ENCODE data around the gene WFDC5.
"Not testable (repeated sequence)": the region's sequence is repeated elsewhere in the genome, so short reads cannot be mapped to it uniquely, and the experiment has no call there.

Gene WFDC5

DNA sequence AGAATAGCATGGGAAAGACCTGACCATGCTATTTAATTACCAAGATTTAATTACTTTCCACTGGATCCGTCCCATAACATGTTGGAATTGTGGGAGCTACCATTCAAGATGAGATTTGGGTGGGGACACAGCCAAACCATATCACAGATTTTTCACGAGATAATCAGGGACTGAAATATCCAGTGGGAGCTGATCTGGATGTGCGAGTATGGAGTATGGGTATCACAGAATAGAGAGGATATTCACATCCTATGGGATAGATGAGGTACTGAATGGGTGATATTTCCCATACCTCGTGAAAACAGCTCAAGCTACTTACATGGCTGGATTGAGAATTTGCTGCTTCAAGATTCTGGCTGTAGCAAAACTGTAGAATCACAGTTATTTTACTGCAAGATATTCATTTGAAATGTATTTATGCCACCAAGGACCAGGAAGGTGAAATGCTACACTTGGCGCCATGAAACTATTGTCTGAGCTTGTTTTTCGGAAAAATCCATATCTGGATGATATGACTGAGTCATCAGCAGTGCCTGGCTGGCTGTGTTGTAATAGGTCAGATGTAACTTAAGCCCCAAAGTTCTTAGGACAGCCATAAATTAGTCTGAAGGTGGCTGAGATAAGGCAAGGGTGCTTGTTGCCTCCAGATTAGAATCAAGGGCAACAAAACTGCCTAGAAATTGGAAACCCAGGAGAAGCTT is 43.9 kb downstream of the WFDC5 start:
- Histone ChIP-seq H3K9ac (ENCODE audit: low read depth, low read length) (no peak overlapping the region), H3K4me1 (ENCODE audit: control insufficient read depth, insufficient read depth, low read length) (no peaks in the 10 kb centered on the region), H3K27me3 (ENCODE audit: control insufficient read depth, insufficient read depth, low read length) (no peaks in the 10 kb centered on the region), H3K9me3 (ENCODE audit: control insufficient read depth, insufficient read depth, low read length) (no peaks in the 10 kb centered on the region), H3K4me3 (ENCODE audit: low read depth, low read length) (no peak overlapping the region), H3K36me3 (ENCODE audit: control insufficient read depth, insufficient read depth, low read length) (peaks cover 15% of the 10 kb centered on the region), H3K27ac (ENCODE audit: low read depth, low read length) (no peak overlapping the region)

DNA sequence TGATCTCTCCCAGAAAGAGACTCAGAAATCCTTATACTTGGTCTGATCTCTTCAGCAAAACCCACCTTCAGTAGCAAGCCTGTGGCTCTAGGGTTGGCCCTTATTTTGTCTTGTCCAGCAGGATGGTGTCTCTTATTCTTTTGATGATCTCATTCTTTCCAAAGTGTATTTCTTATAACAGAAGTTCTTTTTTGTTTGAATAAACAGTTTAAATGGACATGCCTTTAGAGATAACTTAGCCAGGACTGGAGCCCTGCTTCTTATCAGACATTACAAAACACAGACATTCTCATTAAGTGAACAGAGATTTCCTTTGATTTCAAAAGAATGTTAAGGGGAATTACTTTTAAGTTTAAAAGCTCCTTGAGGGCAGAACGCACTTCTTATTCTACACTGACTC is 45.7 kb downstream of the WFDC5 start:
- Histone ChIP-seq H3K4me1 (ENCODE audit: control insufficient read depth, insufficient read depth, low read length) (no peaks in the 10 kb centered on the region), H3K9me3 (ENCODE audit: control insufficient read depth, insufficient read depth, low read length) (no peaks in the 10 kb centered on the region), H3K9ac (ENCODE audit: low read depth, low read length) (no peak overlapping the region), H3K4me3 (ENCODE audit: low read depth, low read length) (no peak overlapping the region), H3K27ac (ENCODE audit: low read depth, low read length) (no peak overlapping the region), H3K36me3 (ENCODE audit: control insufficient read depth, insufficient read depth, low read length) (no peaks in the 10 kb centered on the region), H3K27me3 (ENCODE audit: control insufficient read depth, insufficient read depth, low read length) (no peaks in the 10 kb centered on the region)

DNA sequence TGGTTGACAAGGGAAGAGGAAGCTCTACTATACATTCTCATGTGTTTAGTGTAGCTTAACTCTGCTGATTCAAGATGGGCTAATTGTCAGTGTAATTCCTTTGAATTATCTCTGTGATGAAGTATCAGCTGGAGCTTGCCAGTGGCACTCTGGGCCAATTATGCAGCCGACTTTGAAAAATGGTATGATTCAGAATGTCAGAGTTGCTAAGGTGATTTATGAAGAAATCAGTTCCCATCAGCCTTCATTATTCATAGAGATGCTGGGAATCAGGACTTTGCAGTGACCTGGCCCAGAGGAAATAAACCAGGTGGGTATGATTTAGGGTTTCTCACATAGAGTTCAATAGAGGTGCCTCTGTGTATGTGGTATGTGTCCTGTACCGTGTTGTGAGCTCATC is 47.4 kb downstream of the WFDC5 start:
- no peaks in the 10 kb centered on the region for H3K27me3 ChIP-seq (ENCODE audit: control insufficient read depth, insufficient read depth, low read length)
- no peak overlapping the region for H3K27ac ChIP-seq (ENCODE audit: low read depth, low read length)
- no peak overlapping the region for H3K4me3 ChIP-seq (ENCODE audit: low read depth, low read length)
- H3K9ac ChIP-seq (ENCODE audit: low read depth, low read length), result no peak overlapping the region
- no peaks in the 10 kb centered on the region for H3K4me1 ChIP-seq (ENCODE audit: control insufficient read depth, insufficient read depth, low read length)
- no peaks in the 10 kb centered on the region for H3K36me3 ChIP-seq (ENCODE audit: control insufficient read depth, insufficient read depth, low read length)
- H3K9me3 ChIP-seq (ENCODE audit: control insufficient read depth, insufficient read depth, low read length), result no peaks in the 10 kb centered on the region

DNA sequence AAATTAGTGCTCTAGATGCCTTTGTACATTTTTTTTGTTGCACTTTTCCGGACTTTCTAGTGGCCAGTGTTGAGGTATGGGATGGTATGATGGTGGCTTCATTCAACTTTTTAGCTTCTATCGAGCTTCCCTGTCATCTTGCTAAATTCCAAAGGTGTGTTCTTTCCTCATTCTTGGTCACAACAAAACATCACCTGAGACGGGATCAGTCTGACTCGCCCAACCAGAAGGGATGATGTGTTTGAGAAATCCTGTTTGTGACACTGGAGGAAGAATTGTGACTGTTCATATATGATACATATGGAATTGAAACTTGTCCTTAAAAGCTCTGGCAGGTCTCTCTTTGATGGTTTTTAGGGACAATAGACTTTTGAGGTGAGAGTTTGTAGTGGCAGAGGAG is 47.9 kb downstream of the WFDC5 start:
- H3K27ac ChIP-seq (ENCODE audit: low read depth, low read length), result no peak overlapping the region
- H3K36me3 ChIP-seq (ENCODE audit: control insufficient read depth, insufficient read depth, low read length), result no peaks in the 10 kb centered on the region; the same call in 1 of the 2 replicates
- H3K9ac ChIP-seq (ENCODE audit: low read depth, low read length), result no peak overlapping the region
- H3K27me3 ChIP-seq (ENCODE audit: control insufficient read depth, insufficient read depth, low read length), result no peaks in the 10 kb centered on the region
- no peaks in the 10 kb centered on the region for H3K9me3 ChIP-seq (ENCODE audit: control insufficient read depth, insufficient read depth, low read length)
- no peaks in the 10 kb centered on the region for H3K4me1 ChIP-seq (ENCODE audit: control insufficient read depth, insufficient read depth, low read length)
- no peak overlapping the region for H3K4me3 ChIP-seq (ENCODE audit: low read depth, low read length)

DNA sequence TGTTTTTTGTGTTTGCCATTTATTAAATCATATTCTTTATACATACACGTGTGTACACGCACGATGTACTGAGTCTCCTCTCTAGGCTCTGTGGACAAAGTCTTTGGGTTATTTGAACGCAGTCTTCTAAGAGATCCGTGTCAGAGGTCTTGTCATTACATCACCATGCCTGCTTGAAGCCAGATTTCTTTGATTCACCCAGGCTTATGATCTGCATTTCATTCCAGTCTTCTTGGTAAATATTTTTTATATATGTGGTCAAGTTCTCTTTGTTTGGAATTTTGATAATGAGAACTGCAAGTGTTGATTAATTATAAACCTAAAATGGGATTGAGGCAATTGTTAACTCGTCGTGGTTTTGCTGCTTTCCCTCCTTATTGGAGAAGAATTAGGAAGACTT is 48.6 kb downstream of the WFDC5 start:
- no peak overlapping the region for H3K4me3 ChIP-seq (ENCODE audit: low read depth, low read length)
- H3K4me1 ChIP-seq (ENCODE audit: control insufficient read depth, insufficient read depth, low read length), result no peaks in the 10 kb centered on the region
- no peak overlapping the region for H3K9ac ChIP-seq (ENCODE audit: low read depth, low read length)
- H3K27me3 ChIP-seq (ENCODE audit: control insufficient read depth, insufficient read depth, low read length), result no peaks in the 10 kb centered on the region
- H3K9me3 ChIP-seq (ENCODE audit: control insufficient read depth, insufficient read depth, low read length), result no peaks in the 10 kb centered on the region
- no peak overlapping the region for H3K27ac ChIP-seq (ENCODE audit: low read depth, low read length)
- no peaks in the 10 kb centered on the region; the same call in 1 of the 2 replicates for H3K36me3 ChIP-seq (ENCODE audit: control insufficient read depth, insufficient read depth, low read length)

DNA sequence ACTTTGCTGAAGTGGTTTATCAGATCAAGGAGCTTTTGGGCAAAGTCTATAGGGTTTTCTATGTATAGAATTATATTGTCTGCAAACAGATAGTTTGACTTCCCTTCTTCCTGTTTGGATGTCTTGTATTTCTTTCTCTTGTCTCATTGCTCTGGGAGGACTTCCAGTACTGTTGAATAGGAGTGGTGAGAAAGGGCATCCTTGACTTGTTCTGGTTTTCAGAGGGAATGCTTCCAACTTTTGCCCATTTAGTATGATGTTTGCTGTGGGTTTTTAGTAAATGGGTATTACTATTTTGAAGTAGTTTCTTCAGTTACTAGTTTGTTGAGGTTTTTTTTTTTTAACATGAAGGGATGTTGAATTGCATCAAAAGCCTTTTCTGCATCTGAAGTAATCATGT is 50.2 kb downstream of the WFDC5 start:
- no peak overlapping the region for H3K9ac ChIP-seq (ENCODE audit: low read depth, low read length)
- H3K27me3 ChIP-seq (ENCODE audit: control insufficient read depth, insufficient read depth, low read length), result no peaks in the 10 kb centered on the region
- no peaks in the 10 kb centered on the region for H3K9me3 ChIP-seq (ENCODE audit: control insufficient read depth, insufficient read depth, low read length)
- H3K4me3 ChIP-seq (ENCODE audit: low read depth, low read length), result no peak overlapping the region
- H3K36me3 ChIP-seq (ENCODE audit: control insufficient read depth, insufficient read depth, low read length), result no peaks in the 10 kb centered on the region; the same call in 1 of the 2 replicates
- H3K27ac ChIP-seq (ENCODE audit: low read depth, low read length), result no peak overlapping the region
- no peaks in the 10 kb centered on the region for H3K4me1 ChIP-seq (ENCODE audit: control insufficient read depth, insufficient read depth, low read length)

DNA sequence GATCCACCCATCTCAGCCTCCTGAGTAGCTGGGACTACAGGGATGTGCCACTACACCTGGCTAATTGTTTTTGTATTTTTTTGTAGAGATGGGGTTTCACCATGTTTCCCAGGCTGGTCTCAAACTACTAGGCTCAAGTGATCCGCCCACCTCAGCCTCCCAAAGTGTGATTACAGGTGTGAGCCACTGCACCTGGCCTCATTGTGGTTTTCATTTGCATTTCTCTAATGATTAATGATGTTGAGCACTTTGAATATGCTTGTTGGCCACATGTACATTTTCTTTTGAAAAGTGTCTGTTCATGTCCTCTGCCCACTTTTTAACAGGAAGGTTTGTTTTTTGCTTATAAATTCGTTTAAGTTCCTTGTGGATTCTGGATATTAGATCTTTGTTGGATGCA is 51.9 kb downstream of the WFDC5 start:
- H3K4me3 ChIP-seq (ENCODE audit: low read depth, low read length); H3K4me1 ChIP-seq (ENCODE audit: control insufficient read depth, insufficient read depth, low read length): not testable (repeated sequence)

DNA sequence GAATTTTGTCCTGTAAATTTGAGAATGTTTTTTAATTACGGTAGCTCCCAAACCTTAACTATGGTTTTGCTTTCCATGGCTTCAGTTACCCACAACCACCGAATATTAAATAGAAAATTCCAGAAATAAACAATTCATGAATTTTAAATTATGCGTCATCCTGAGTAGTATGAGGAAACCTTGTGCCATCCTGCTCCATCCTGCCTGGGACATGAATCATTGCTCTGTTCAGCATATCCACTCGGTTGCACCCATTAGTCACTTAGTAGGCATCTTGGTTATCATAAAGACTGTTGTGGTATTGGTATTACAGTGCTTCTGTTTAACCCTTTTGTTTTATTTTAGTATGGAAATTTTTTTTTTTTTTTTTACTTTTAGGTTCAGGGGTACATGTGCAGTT is 53.7 kb downstream of the WFDC5 start:
- H3K4me3 ChIP-seq (ENCODE audit: low read depth, low read length), result no peak overlapping the region
- no peaks in the 10 kb centered on the region for H3K4me1 ChIP-seq (ENCODE audit: control insufficient read depth, insufficient read depth, low read length)
- no peaks in the 10 kb centered on the region for H3K27me3 ChIP-seq (ENCODE audit: control insufficient read depth, insufficient read depth, low read length)
- H3K36me3 ChIP-seq (ENCODE audit: control insufficient read depth, insufficient read depth, low read length), result peaks cover 9% of the 10 kb centered on the region
- H3K27ac ChIP-seq (ENCODE audit: low read depth, low read length), result no peak overlapping the region
- H3K9me3 ChIP-seq (ENCODE audit: control insufficient read depth, insufficient read depth, low read length), result no peaks in the 10 kb centered on the region
- no peak overlapping the region for H3K9ac ChIP-seq (ENCODE audit: low read depth, low read length)

More for the DNA sequence above, 51.9 kb downstream of the WFDC5 start:
- not testable (repeated sequence) for H3K27me3 ChIP-seq (ENCODE audit: control insufficient read depth, insufficient read depth, low read length); H3K9ac ChIP-seq (ENCODE audit: low read depth, low read length); H3K36me3 ChIP-seq (ENCODE audit: control insufficient read depth, insufficient read depth, low read length); H3K9me3 ChIP-seq (ENCODE audit: control insufficient read depth, insufficient read depth, low read length); H3K27ac ChIP-seq (ENCODE audit: low read depth, low read length)

DNA sequence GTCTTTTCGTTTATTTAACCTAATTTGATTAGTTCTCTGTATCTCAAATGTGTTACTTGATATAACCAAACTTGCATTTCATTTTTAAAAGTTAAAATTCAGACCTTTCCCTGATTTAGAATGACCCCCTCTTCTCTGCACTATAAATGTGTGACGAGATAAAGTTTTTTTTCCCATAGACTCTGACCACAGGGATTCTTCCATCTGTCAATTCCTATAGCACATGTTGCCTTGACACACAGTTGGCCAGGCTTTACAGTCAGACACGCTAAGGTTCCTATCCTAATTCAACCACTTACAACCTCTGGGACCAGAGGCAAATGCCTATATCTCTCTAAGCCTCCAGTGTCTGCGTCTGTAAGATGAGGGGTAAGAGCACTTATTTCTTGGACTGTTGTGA is 54.7 kb downstream of the WFDC5 start:
- no peak overlapping the region for H3K27ac ChIP-seq (ENCODE audit: low read depth, low read length)
- no peaks in the 10 kb centered on the region for H3K4me1 ChIP-seq (ENCODE audit: control insufficient read depth, insufficient read depth, low read length)
- no peaks in the 10 kb centered on the region for H3K9me3 ChIP-seq (ENCODE audit: control insufficient read depth, insufficient read depth, low read length)
- no peaks in the 10 kb centered on the region for H3K27me3 ChIP-seq (ENCODE audit: control insufficient read depth, insufficient read depth, low read length)
- no peak overlapping the region for H3K4me3 ChIP-seq (ENCODE audit: low read depth, low read length)
- no peak overlapping the region for H3K9ac ChIP-seq (ENCODE audit: low read depth, low read length)
- H3K36me3 ChIP-seq (ENCODE audit: control insufficient read depth, insufficient read depth, low read length), result peaks cover 9% of the 10 kb centered on the region

Measured in HUES48 (cell line).